Measurements from ENCODE around the gene TREH. TPM values are rescaled to one million over a fixed set of nuclear protein-coding genes. Genes with fewer than 3 reads are reported as not detected.

Gene TREH
- total RNA-seq, 1 experiment from 2014 or later: 0.15 TPM

DNA sequence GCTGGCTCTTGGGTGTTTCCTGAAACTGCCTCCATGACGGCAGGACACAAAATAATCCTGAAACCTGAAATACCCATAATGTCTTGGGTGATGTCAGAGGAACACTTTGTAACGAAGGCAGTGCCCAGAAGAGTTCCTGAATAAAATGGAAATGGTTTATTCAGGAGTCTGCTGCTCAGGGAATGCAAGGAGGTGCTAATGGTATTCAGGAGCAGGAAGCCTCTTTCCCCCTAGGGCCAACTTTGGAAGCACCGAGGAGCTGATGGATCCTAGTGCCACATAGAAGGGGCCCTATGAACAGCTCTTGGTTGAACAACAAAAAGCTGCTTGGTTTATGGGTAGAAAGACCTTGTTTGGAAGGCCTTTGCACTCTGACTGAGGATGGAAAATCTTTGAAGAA lies 15.5 kb downstream of the TREH start:
- BruUV-seq (replicated peaks): no TSS peak
- H3K27me3 ChIP-seq (ENCODE audit: insufficient read depth, low read length): no peaks in the 10 kb centered on the region
- no peak overlapping the region for H2AFZ ChIP-seq (ENCODE audit: low read depth, low read length, poor library complexity, severe bottlenecking)
- POLR2A ChIA-PET: no interaction called here
- no peak overlapping the region for H3K9ac ChIP-seq (ENCODE audit: low read length)
- H3K4me2 ChIP-seq (ENCODE audit: low read length): no peak overlapping the region
- CTCF ChIA-PET: interaction anchor here (1.3 kb wide), 1 partner anchor 26 kb away, joined by 5 read pairs; no protein-coding TSS in a partner anchor
- DNase-seq (ENCODE audit: low read depth, low spot score) (no peak), ATAC-seq (no peak)
- TF ChIP-seq YY1 (IDR thresholded peaks at IDR 0.05; ENCODE audit: extremely low read depth, insufficient replicate concordance, low read depth, low read length) (no peak), EZH2 (IDR thresholded peaks at IDR 0.05) (no peak), SP1 (IDR thresholded peaks at IDR 0.05; ENCODE audit: low read depth) (no peak)
- TF ChIP-seq, protein P1, sequence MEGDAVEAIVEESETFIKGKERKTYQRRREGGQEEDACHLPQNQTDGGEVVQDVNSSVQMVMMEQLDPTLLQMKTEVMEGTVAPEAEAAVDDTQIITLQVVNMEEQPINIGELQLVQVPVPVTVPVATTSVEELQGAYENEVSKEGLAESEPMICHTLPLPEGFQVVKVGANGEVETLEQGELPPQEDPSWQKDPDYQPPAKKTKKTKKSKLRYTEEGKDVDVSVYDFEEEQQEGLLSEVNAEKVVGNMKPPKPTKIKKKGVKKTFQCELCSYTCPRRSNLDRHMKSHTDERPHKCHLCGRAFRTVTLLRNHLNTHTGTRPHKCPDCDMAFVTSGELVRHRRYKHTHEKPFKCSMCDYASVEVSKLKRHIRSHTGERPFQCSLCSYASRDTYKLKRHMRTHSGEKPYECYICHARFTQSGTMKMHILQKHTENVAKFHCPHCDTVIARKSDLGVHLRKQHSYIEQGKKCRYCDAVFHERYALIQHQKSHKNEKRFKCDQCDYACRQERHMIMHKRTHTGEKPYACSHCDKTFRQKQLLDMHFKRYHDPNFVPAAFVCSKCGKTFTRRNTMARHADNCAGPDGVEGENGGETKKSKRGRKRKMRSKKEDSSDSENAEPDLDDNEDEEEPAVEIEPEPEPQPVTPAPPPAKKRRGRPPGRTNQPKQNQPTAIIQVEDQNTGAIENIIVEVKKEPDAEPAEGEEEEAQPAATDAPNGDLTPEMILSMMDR (IDR thresholded peaks at IDR 0.05 in 2 of 3, conservative IDR thresholded peaks at IDR 0.05 in 1 of 3; ENCODE audit: borderline replicate concordance in 1 of 3, insufficient read depth in 1 of 3, low read depth in 2 of 3, low read length in 2 of 3): no peak
- H3K9me3 ChIP-seq (ENCODE audit: control insufficient read depth in 1 of 2, insufficient read depth in 1 of 2, low read depth in 1 of 2, low read length in 2 of 2): no peaks in the 10 kb centered on the region
- H3K4me3 ChIP-seq (replicated peaks in 1 of 2; ENCODE audit: low read depth in 1 of 2, low read length in 2 of 2): no peak overlapping the region
- RAD21 ChIA-PET (ENCODE audit: low non-redundant PET in 1 of 2, low total read pairs in 2 of 2, uncharacterized antibody in 2 of 2, unreplicated experiment in 2 of 2): no interaction called here
- no peaks in the 10 kb centered on the region for H3K9me2 ChIP-seq (ENCODE audit: insufficient read depth)
- H3K4me1 ChIP-seq (ENCODE audit: control insufficient read depth in 1 of 2, insufficient read depth in 2 of 2, low read length in 2 of 2): peaks cover 7 to 12% of the 10 kb centered on the region in 2 experiments; a peak in 3 of 4 replicates
- H3K79me2 ChIP-seq (ENCODE audit: insufficient read depth, low read length): no peaks in the 10 kb centered on the region
- H4K20me1 ChIP-seq (ENCODE audit: insufficient read depth): no peaks in the 10 kb centered on the region
- no peaks in the 10 kb centered on the region for H3K36me3 ChIP-seq (ENCODE audit: control insufficient read depth in 1 of 2, insufficient read depth in 2 of 2, low read length in 2 of 2)
- no peak overlapping the region for H3K27ac ChIP-seq (ENCODE audit: low read depth, low read length)
- intact Hi-C loops (cut with micrococcal nuclease): no loop called here

DNA sequence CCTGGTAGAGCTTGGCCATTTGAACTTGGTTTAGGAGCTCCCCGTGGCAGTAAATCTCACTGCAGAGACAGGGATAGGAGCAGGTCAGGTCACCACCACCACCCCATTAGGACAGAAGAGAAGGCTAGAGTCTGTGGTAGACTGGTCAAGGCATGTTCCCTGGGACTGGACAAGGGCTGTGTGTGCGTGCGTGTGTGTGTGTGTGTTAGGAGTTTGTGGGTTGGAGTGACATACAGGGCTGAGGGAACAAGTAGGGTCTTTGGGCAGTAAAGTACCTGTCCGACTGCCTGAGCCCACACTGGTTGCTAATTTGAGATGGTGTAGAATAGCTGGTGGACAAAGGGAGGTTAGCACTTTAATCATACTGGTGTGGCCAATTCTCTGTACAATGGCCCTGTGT lies 16.1 kb downstream of the TREH start:
- intact Hi-C loops (cut with micrococcal nuclease): no loop called here
- no peaks in the 10 kb centered on the region for H3K79me2 ChIP-seq (ENCODE audit: insufficient read depth, low read length)
- H3K27ac ChIP-seq (ENCODE audit: low read depth, low read length): no peak overlapping the region
- H3K4me1 ChIP-seq (ENCODE audit: control insufficient read depth in 1 of 2, insufficient read depth in 2 of 2, low read length in 2 of 2): peaks cover 7 to 16% of the 10 kb centered on the region in 2 experiments; a peak in 3 of 4 replicates
- CTCF ChIA-PET: interaction anchor here (1.3 to 1.4 kb wide), 2 partner anchors 11 to 26 kb away, joined by 3 to 5 read pairs; no protein-coding TSS in a partner anchor
- DNase-seq (ENCODE audit: low read depth, low spot score) (no peak), ATAC-seq (no peak)
- H3K9me3 ChIP-seq (ENCODE audit: control insufficient read depth in 1 of 2, insufficient read depth in 1 of 2, low read depth in 1 of 2, low read length in 2 of 2): no peaks in the 10 kb centered on the region
- no peaks in the 10 kb centered on the region for H3K36me3 ChIP-seq (ENCODE audit: control insufficient read depth in 1 of 2, insufficient read depth in 2 of 2, low read length in 2 of 2)
- POLR2A ChIA-PET: no interaction called here
- H3K9ac ChIP-seq (ENCODE audit: low read length): no peak overlapping the region
- no TSS peak for BruUV-seq (replicated peaks)
- H2AFZ ChIP-seq (ENCODE audit: low read depth, low read length, poor library complexity, severe bottlenecking): no peak overlapping the region
- H4K20me1 ChIP-seq (ENCODE audit: insufficient read depth): no peaks in the 10 kb centered on the region
- TF ChIP-seq CBX3 (IDR thresholded peaks at IDR 0.05; ENCODE audit: low read depth): no peak
- TF ChIP-seq SIN3A (IDR thresholded peaks at IDR 0.05; ENCODE audit: low read depth): no peak
- TF ChIP-seq, protein P2, sequence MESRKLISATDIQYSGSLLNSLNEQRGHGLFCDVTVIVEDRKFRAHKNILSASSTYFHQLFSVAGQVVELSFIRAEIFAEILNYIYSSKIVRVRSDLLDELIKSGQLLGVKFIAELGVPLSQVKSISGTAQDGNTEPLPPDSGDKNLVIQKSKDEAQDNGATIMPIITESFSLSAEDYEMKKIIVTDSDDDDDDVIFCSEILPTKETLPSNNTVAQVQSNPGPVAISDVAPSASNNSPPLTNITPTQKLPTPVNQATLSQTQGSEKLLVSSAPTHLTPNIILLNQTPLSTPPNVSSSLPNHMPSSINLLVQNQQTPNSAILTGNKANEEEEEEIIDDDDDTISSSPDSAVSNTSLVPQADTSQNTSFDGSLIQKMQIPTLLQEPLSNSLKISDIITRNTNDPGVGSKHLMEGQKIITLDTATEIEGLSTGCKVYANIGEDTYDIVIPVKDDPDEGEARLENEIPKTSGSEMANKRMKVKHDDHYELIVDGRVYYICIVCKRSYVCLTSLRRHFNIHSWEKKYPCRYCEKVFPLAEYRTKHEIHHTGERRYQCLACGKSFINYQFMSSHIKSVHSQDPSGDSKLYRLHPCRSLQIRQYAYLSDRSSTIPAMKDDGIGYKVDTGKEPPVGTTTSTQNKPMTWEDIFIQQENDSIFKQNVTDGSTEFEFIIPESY (IDR thresholded peaks at IDR 0.05; ENCODE audit: extremely low read depth, insufficient replicate concordance, low read length): no peak
- TF ChIP-seq FOSL1 (IDR thresholded peaks at IDR 0.05; ENCODE audit: low read depth): no peak
- no peak for TF ChIP-seq ZFX (IDR thresholded peaks at IDR 0.05)
- TF ChIP-seq POLR2AphosphoS5 (IDR thresholded peaks at IDR 0.05; ENCODE audit: low read depth, low read length): no peak
- no peak for TF ChIP-seq SRF (IDR thresholded peaks at IDR 0.05; ENCODE audit: low read depth)
- no peak for TF ChIP-seq RAD21 (IDR thresholded peaks at IDR 0.05; ENCODE audit: low read depth)
- TF ChIP-seq EZH2 (IDR thresholded peaks at IDR 0.05): no peak
- H3K4me2 ChIP-seq (ENCODE audit: low read length): no peak overlapping the region
- no peak overlapping the region for H3K4me3 ChIP-seq (replicated peaks in 1 of 2; ENCODE audit: low read depth in 1 of 2, low read length in 2 of 2)
- RAD21 ChIA-PET (ENCODE audit: low non-redundant PET in 1 of 2, low total read pairs in 2 of 2, uncharacterized antibody in 2 of 2, unreplicated experiment in 2 of 2): no interaction called here
- H3K9me2 ChIP-seq (ENCODE audit: insufficient read depth): no peaks in the 10 kb centered on the region
- no peaks in the 10 kb centered on the region for H3K27me3 ChIP-seq (ENCODE audit: insufficient read depth, low read length)
